IgD-negative memory B cell (primary cell): ENCODE results near the gene NPC1L1. TPM values are rescaled to one million over a fixed set of nuclear protein-coding genes. Genes with fewer than 3 reads are reported as not detected.
A peak's percentile ranks its signal among the peaks of the same experiment; 100 is the strongest.

Source experiments
- H3K27ac Mint-ChIP-seq, 3 donors: one replicate each; pipeline ENCODE4 v1.8.0; 2020 to 2022; ENCODE audit warnings: mild to moderate bottlenecking in 3 of 3, mixed read lengths in 3 of 3, moderate library complexity in 1 of 3
- H3K27me3 Mint-ChIP-seq: one replicate; pipeline ENCODE4 v1.8.0; 2021; ENCODE audit warnings: mixed read lengths
- H3K36me3 Mint-ChIP-seq: one replicate; pipeline ENCODE4 v1.8.0; 2020; ENCODE audit warnings: mild to moderate bottlenecking, mixed read lengths
- H3K4me1 Mint-ChIP-seq, 3 donors: one replicate each; pipeline ENCODE4 v1.8.0; 2020 to 2022; ENCODE audit warnings: mixed read lengths in 3 of 3, mild to moderate bottlenecking in 1 of 3
- H3K4me3 Mint-ChIP-seq, 4 donors: one replicate each; pipeline ENCODE4 v1.8.0; 2020 to 2022; ENCODE audit warnings: mild to moderate bottlenecking in 4 of 4, mixed read lengths in 4 of 4, moderate library complexity in 3 of 4
- H3K9me3 Mint-ChIP-seq, 3 donors: one replicate each; pipeline ENCODE4 v1.8.0; 2020 to 2021; ENCODE audit warnings: mixed read lengths in 3 of 3, mild to moderate bottlenecking in 1 of 3
- polyA plus RNA-seq: library from polyadenylated mRNA; unstranded; fragments of 300-500 nt; fragmentation: Illumina TruSeq; gene quantifications from one replicate; pipeline ENCODE4 v1.2.3, GENCODE V29; 2021

Gene NPC1L1
- polyA plus RNA-seq, 1 donor from 2014 or later: not detected

GRCh38 chr7:44533301-44534055, 7.7 kb downstream of the NPC1L1 start:
- Mint-ChIP-seq H3K36me3 (no peaks in the 10 kb centered on the region), H3K27ac (no peak overlapping the region), H3K9me3 (no peaks in the 10 kb centered on the region), H3K4me1 (peaks cover 0 to 7% (median 4%) of the 10 kb centered on the region in 3 donors), H3K27me3 (peaks cover 5% of the 10 kb centered on the region), H3K4me3 (no peak overlapping the region)

GRCh38 chr7:44531421-44532380, 9.4 kb downstream of the NPC1L1 start:
- H3K9me3 Mint-ChIP-seq: no peaks in the 10 kb centered on the region
- H3K36me3 Mint-ChIP-seq: no peaks in the 10 kb centered on the region
- H3K27me3 Mint-ChIP-seq: peaks cover 5% of the 10 kb centered on the region
- H3K4me3 Mint-ChIP-seq: peak overlapping the region in 1 of 4 donors; percentile 32
- peaks cover 0 to 7% (median 4%) of the 10 kb centered on the region in 3 donors for H3K4me1 Mint-ChIP-seq
- H3K27ac Mint-ChIP-seq: peak overlapping the region in 1 of 3 donors; percentile 53

- H3K4me3 Mint-ChIP-seq: no peak overlapping the region
Observed at GRCh38 chr7:44530990-44531389, 10.1 kb downstream of the NPC1L1 start.

GRCh38 chr7:44524811-44525388, 16.2 kb downstream of the NPC1L1 start:
- peaks cover 4% of the 10 kb centered on the region for H3K36me3 Mint-ChIP-seq
- peaks cover 7 to 12% (median 10%) of the 10 kb centered on the region in 3 donors for H3K9me3 Mint-ChIP-seq
- H3K4me3 Mint-ChIP-seq: no peak overlapping the region
- no peak overlapping the region for H3K27ac Mint-ChIP-seq
- peaks cover 6% of the 10 kb centered on the region for H3K27me3 Mint-ChIP-seq
- peaks cover 0 to 2% (median 0%) of the 10 kb centered on the region in 3 donors for H3K4me1 Mint-ChIP-seq

More at GRCh38 chr7:44530990-44531389, 10.1 kb downstream of the NPC1L1 start:
- peaks cover 0 to 7% (median 4%) of the 10 kb centered on the region in 3 donors for H3K4me1 Mint-ChIP-seq
- H3K27me3 Mint-ChIP-seq: peaks cover 5% of the 10 kb centered on the region
- H3K27ac Mint-ChIP-seq: no peak overlapping the region
- no peaks in the 10 kb centered on the region for H3K9me3 Mint-ChIP-seq
- H3K36me3 Mint-ChIP-seq: no peaks in the 10 kb centered on the region

GRCh38 chr7:44522315-44522714, 18.8 kb downstream of the NPC1L1 start:
- Mint-ChIP-seq H3K9me3 (peaks cover 7 to 12% (median 10%) of the 10 kb centered on the region in 3 donors), H3K4me1 (peaks cover 0 to 2% (median 0%) of the 10 kb centered on the region in 3 donors), H3K27me3 (peaks cover 8% of the 10 kb centered on the region), H3K4me3 (no peak overlapping the region), H3K36me3 (peaks cover 7% of the 10 kb centered on the region), H3K27ac (no peak overlapping the region)

GRCh38 chr7:44521347-44522095, 19.6 kb downstream of the NPC1L1 start:
- peaks cover 7 to 12% (median 10%) of the 10 kb centered on the region in 3 donors for H3K9me3 Mint-ChIP-seq
- H3K4me1 Mint-ChIP-seq: peaks cover 0 to 2% (median 0%) of the 10 kb centered on the region in 3 donors
- H3K4me3 Mint-ChIP-seq: no peak overlapping the region
- peaks cover 7% of the 10 kb centered on the region for H3K36me3 Mint-ChIP-seq
- no peak overlapping the region for H3K27ac Mint-ChIP-seq
- H3K27me3 Mint-ChIP-seq: peaks cover 8% of the 10 kb centered on the region

GRCh38 chr7:44520574-44520973, 20.6 kb downstream of the NPC1L1 start:
- Mint-ChIP-seq H3K27ac (no peak overlapping the region), H3K27me3 (peaks cover 8% of the 10 kb centered on the region), H3K4me3 (no peak overlapping the region), H3K4me1 (peaks cover 0 to 2% (median 0%) of the 10 kb centered on the region in 3 donors), H3K36me3 (peaks cover 7% of the 10 kb centered on the region), H3K9me3 (peaks cover 7 to 12% (median 10%) of the 10 kb centered on the region in 3 donors)

- Mint-ChIP-seq H3K9me3 (peaks cover 4 to 8% (median 5%) of the 10 kb centered on the region in 3 donors), H3K27ac (no peak overlapping the region), H3K4me1 (peaks cover 0 to 2% (median 0%) of the 10 kb centered on the region in 3 donors), H3K36me3 (peaks cover 3% of the 10 kb centered on the region), H3K27me3 (peaks cover 8% of the 10 kb centered on the region), H3K4me3 (no peak overlapping the region)
Observed at GRCh38 chr7:44519546-44519945, 21.6 kb downstream of the NPC1L1 start.

- peaks cover 0 to 2% (median 0%) of the 10 kb centered on the region in 3 donors for H3K4me1 Mint-ChIP-seq
- no peak overlapping the region for H3K4me3 Mint-ChIP-seq
- H3K36me3 Mint-ChIP-seq: peaks cover 3% of the 10 kb centered on the region
- H3K9me3 Mint-ChIP-seq: peaks cover under 1 to 4% (median under 1%) of the 10 kb centered on the region in 3 donors
- no peak overlapping the region for H3K27ac Mint-ChIP-seq
- peaks cover 8% of the 10 kb centered on the region for H3K27me3 Mint-ChIP-seq
Observed at GRCh38 chr7:44518761-44519160, 22.4 kb downstream of the NPC1L1 start.

- Mint-ChIP-seq H3K4me1 (no peaks in the 10 kb centered on the region), H3K27me3 (peaks cover 8% of the 10 kb centered on the region), H3K27ac (no peak overlapping the region), H3K9me3 (no peaks in the 10 kb centered on the region), H3K4me3 (no peak overlapping the region), H3K36me3 (peaks cover 3% of the 10 kb centered on the region)
Observed at GRCh38 chr7:44517175-44517574, 24.0 kb downstream of the NPC1L1 start.

- H3K36me3 Mint-ChIP-seq: peaks cover 3% of the 10 kb centered on the region
- no peaks in the 10 kb centered on the region for H3K4me1 Mint-ChIP-seq
- H3K27ac Mint-ChIP-seq: no peak overlapping the region
- peaks cover 3% of the 10 kb centered on the region for H3K27me3 Mint-ChIP-seq
- H3K9me3 Mint-ChIP-seq: no peaks in the 10 kb centered on the region
- peak overlapping the region in 1 of 4 donors; percentile 21 for H3K4me3 Mint-ChIP-seq
Observed at GRCh38 chr7:44515590-44516268, 25.4 kb downstream of the NPC1L1 start.

- no peaks in the 10 kb centered on the region for H3K4me1 Mint-ChIP-seq
Observed at GRCh38 chr7:44512736-44513135, 28.4 kb downstream of the NPC1L1 start.

GRCh38 chr7:44511863-44512468, 29.2 kb downstream of the NPC1L1 start:
- H3K4me1 Mint-ChIP-seq: no peaks in the 10 kb centered on the region
- H3K27ac Mint-ChIP-seq: no peak overlapping the region

More at GRCh38 chr7:44512736-44513135, 28.4 kb downstream of the NPC1L1 start:
- Mint-ChIP-seq H3K27ac (no peak overlapping the region), H3K36me3 (no peaks in the 10 kb centered on the region), H3K9me3 (no peaks in the 10 kb centered on the region), H3K4me3 (no peak overlapping the region), H3K27me3 (no peaks in the 10 kb centered on the region)

More at GRCh38 chr7:44511863-44512468, 29.2 kb downstream of the NPC1L1 start:
- H3K36me3 Mint-ChIP-seq: no peaks in the 10 kb centered on the region
- H3K27me3 Mint-ChIP-seq: no peaks in the 10 kb centered on the region
- H3K4me3 Mint-ChIP-seq: no peak overlapping the region
- H3K9me3 Mint-ChIP-seq: peaks cover 0 to under 1% (median 0%) of the 10 kb centered on the region in 3 donors
